ENCODE results near the gene KRT71.

KRT71 gene

DNA sequence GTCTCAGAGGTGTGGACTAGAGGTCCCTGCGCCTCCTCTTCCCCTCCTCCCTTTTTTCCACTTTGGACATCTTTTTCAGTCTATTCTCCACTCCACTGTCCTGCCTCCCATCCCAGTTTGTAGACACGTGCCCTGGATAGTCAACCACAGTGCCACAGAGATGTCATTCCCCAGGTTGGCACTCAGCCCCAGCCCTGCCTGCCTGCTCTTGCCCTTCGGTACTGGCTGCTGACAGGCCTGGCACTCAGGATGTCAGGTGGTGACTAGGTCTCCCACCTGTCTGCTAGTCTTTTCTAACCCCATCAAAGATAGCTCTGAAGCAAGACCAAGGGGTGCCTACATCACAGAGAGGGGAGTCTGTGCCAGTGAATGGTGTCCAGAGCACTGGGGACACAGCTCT lies 15.8 kb downstream of the KRT71 start:
- no peak for DNase-seq (ENCODE audit: low spot score)

DNA sequence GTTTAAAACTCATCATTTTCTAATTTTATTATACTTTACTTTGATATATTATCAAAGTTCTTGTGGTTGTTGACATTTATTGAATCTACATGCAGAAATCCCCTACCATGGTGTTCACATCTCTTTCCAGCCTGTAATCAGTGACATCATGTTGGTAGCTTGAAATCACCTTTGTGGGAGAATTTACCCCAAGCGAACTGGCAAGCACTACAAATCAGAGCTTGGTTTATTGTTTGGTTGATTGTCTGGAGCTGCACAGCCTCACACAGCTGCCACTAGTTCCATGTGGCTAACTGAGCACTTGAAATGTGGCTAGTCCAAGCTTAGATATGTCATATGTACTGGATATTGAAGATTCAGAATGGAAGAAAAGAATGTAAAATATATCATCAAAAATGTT lies 17.4 kb downstream of the KRT71 start:
- DNase-seq (ENCODE audit: low spot score) = no peak

DNA sequence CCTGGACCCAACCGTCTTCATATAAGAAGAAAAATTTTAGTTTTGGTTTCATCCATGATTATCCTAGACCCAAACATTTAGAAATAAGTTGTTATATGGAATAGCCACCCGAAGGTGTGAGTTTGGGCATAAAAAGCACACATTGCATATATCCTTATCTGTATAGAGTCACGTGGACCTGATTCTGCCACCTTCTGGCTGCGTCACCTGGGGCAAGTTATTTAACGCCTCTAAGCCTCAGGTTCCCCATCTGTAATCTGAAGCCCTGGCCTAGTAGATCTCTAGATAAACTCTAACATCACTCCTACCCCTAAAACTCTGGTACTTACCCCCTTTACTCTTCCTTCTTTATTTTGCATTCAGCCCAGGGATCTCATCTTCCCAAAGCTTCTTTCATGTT lies 18.5 kb downstream of the KRT71 start:
- no peak for DNase-seq (ENCODE audit: low spot score)

DNA sequence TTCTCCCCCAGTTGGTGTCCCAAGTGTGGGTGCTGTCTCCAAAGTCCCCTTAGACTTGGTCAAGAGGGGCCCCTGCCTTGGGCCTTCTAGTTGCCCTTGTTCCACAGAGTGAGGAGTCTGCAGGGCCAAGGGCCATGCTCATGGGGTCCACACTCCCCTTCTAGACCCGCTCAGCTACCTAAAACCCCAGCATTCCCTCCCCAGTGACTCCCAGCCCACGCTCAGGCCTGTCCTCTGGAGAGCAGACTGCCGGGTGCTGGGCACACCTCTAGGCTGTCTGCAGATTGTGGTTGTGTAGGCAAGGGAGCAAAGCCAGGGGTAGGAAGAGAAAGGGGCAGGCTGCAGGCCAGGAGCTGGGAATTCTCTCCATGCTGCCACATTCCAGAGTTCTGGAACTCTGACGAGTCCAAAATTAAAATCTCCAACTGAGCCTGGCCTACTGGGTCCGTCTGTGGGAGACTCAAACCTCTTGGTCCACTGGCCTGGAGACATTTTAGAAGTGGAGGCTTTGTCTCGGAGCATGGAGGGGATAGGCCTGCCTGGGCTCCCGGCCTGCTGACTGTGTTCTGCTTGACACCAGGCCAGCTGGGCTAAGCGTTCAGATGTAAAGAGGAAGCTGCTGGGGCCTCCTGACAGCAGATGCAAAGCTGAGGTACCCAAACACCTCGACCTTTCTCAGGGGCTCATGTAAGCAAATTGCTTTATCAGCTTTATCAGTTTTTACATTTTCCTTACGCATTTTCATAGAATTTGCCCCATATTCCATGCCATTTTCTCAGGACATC lies 19.1 kb downstream of the KRT71 start:
- DNase-seq (ENCODE audit: low spot score) = no peak

DNA sequence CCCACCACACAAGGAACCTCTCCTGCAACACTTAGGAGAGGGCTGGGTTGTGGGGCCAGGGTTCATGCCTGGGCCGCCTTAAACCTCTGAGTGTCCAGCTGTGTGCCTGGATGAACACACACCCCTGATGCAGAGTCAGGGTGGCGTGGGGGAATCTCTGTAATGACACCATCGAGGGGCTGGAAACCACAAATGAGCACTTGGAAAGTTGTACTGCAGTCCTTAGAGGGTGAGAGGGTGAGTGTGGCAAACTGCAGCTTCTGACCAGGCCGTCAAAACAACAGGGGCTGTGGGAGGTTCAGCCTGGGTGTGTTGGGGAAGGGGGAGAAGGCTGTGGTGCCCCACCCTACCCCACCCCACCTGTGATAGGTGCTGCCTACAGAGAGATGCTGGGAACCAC lies 20.3 kb downstream of the KRT71 start:
- DNase-seq (ENCODE audit: low spot score) = no peak

DNA sequence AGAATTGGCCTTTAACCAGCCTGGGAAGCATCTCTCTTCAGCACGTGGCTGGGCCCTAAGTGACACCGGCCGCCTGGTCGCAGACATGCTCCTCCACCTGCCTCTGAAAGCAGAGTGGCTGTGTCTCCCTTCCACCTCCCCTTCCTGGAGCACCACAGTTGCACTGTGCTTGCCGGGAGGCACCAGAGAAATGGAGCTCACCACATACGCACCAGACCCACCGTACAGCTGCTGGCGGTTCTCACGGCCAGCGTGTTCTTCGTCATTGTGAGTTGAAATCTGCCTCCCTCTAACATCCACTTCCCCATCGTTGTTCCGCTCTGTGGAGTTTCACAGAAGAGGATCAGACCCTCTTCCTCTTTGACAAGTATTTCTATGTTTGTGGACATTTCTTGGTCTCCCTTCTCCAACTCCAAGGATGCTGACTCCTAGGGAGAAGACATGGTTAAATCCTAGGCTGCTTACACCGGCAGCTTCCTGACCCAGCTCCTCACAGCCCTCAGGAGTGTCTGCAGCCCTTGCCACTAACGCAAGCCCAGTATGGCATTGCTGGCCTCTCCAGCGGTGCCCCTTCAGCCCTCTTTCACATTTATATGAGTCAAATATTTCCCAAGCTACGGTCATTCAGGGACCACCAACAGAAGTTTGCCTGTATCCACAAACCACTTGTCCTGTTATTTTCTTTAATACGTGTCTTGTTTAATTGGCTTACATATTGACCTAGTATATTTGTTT lies 21.2 kb downstream of the KRT71 start:
- DNase-seq (ENCODE audit: low spot score) = no peak

DNA sequence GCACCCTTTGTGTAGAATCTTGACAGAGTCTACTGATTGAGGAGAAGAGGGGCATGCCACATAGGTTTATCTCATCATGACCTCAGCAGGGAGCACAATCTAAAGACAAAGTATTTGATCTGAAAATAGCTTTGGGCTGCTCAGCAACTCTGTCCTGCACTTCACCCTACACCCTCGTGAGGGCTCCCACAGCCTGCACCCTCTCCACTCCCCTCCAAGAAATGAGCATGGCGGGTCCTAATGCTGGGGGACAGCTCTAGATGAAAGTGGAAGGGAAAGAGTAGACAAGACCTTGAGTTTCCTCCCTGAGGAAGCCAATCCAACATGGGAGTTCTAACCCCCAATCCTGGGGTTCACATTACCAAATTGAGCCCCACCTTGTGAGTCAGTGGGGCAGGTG lies 22.0 kb downstream of the KRT71 start:
- DNase-seq (ENCODE audit: low spot score) = no peak

DNA sequence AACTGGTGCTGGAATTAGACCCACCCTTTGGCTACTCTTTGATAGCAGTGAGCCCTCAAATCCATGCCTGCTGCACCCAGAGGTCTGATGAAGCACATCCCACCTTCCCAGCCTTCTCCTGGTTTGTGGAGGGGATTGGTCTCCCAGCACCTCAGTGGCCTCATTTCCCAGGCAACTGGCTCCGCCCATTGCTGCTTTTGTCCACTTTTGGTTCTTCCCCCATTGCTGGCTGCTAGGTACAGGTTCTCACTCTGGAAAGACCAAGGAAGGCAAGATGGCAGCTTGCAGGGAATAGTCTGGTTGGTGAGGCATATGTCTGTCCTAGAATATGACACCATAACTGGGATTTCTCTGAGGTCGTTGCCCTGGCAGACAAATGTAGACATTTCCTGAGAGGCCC lies 22.6 kb downstream of the KRT71 start:
- DNase-seq (ENCODE audit: low spot score) = no peak

DNA sequence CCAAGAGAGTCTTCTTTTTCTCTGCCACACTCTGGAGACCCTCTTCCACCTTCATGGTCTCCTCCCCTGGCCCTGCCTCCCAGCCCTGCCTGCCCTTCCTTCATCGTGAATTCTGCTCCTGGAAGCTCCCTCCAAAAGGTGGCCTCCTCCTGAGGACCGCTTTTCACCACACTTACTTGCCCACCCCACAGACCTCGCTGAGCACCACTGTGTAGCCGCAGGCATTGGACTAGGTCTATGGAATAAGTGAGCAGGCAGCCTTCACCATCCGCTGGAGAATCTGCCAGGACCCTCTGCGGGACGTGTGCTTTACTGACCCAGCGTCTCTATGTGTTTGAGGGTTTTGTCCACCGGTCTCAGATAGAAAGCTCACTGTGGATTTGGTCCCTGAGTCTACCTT lies 23.1 kb downstream of the KRT71 start:
- DNase-seq (ENCODE audit: low spot score) = no peak

DNA sequence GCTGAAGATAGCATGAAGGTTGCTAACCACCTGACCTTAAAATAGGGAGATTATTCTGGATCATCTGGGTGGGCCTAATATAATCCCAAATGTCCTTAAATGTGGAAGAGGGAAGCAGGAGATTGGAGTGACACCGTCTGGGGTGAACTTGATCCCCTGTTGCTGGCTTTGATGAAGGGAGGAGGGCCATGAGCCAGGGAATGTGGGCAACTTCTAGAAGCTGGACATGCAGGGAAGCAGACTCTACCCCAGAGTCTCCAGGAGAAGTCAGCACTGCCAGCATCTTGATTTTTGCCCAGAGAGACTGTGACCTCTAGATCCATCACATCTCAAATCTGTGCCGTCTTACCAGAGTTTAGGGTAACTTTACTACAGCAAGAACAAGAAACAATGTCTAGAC lies 23.5 kb downstream of the KRT71 start:
- DNase-seq (ENCODE audit: low spot score) = no peak

DNA sequence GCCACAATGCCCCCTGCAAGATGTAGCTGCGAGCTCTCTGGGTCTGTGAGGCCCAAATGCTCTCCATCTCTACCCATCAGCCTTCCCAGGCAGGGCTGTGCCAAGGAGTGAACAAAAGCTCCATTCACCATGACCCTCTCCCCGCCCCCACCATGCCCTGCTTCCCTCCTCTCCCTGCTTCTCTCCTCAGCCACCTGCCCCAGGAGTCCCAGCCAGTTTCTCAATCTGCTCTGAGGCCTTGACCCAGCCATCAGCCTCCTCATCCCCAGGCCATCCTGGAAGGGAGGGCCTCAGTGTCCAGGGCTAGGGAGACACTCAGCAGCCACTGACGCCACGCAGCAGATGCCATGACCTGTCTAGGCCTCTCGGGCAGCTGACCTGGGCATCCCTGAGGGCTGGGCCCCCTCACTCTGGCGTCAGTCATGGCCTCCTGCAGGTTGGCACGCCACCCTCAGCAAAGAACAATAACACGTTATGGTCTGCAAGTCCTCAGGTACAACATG lies 24.3 kb downstream of the KRT71 start:
- no peak for DNase-seq (ENCODE audit: low spot score)

DNA sequence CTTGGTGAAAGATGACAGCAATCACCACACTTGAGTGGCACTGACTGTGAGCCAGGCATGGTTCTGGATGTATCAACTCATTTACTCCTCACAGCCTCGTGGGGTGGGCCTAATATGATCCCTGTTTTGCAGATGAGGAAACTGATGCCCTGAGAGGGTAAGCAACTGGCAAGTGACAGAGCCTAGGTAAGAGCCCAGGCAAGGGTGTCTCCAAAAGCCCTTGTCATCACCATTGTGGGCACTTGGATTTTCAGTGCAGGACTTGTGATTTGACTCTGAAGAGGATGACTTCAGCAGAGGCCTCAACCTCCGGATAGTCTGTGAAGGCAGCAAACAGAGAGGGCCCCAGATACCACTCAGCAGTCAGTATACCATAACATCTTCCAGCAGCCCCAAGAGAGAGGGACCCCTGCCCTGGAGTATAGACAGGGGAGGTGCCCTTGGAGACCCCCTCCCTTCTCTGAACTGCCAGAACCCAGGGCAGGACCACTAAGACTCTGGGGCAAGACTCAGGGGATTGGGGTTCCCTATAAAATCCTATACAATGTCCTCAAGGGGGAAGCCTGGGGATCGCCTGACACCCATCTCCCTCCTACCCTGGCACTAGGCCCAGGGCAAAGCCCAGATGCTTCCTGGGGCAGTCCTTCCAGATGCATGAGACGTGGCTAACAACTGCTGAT lies 25.7 kb downstream of the KRT71 start:
- DNase-seq (ENCODE audit: low spot score) = no peak

DNA sequence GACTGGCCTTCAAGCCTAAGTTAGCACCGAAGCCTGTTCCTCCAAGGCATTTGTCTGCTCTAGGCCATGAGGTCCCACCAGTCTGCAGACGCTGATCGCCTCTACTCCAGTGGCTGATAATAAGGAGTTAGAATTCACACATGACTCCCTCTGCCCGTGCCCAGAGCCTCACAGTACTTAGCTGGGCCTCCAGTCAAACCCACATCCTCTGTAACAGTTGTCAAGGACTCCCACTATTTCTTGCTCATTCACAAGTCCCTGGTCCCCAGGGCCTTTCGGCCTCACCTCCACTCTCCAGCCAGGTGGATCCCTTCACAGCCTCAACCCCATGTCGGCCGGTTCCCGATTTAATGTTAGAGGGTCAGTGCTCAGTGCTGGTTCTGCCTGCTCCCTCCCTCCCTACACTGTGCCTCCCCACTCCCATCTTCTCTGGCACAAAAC lies 26.4 kb downstream of the KRT71 start:
- DNase-seq (ENCODE audit: low spot score) = no peak

DNA sequence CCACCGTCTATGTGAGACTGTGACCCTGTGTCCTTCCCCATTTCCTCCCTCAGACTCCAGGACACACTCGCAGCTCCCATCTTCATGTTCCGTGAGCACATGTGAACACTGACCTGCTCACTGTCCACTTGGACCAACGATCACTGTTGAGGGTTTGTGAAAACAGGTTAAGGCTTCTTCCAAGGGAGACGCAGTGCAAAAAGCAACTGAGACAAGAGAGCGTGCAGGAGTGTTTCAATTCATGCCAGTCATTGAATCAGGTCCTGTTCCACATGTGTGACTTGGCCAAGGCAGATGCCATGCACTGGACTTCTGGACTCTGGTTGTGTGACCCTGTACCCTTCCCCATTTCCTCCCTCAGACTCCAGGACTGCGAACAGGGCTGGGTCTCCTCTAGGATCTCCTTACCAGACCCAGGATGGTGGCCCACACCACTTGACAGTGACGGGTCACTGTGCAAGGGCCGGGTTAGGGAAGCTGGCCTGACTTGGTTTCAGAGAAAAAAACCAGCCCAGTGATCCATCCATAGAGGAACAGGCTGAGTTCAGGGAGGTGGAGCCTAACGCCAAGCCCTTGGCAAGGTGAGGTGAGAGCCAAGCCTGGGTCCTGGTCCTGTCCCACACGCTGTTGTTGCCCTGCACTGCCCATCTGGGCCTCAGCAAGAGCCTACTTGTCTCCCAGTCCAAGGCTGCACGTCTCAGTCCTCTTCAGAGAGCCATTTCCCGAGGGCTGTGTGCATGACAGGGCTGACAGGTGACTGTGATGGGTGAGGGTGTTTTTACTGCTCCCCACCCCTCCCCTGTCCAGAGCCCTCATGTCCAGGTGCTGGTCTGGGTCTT lies 27.1 kb downstream of the KRT71 start:
- no peak for DNase-seq (ENCODE audit: low spot score)

DNA sequence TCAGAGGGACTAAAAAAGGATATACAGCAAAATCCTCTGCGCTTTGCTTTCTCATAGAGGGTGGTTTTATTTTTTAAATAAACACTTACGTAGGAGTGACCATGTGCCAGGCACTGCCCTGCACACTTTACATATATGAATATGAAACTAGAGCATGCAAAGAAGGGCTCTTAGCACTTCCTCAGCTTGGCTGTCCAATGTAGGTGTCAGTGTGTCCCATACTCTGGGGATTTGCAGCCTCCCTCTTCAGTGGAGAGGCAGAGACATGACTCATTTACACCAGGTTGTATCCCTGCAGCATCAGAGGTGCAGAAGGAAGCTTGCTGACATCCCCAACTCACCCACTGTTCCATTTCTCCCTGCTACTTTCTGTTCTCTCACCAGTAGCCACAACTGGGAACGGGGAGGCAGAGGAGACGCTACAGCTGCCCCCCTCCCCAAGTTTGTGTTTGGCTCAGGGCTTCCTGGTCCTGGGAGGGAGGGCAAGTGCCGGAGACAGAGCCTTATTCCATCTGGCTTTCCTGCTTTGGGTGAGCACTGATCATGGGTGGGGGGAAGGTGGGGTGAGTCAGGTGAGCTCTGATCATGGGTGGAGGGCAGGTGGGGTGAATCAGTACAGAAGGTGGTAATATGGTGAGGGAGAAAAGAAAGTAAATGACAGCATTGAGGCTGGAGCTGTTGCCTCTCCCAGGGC lies 27.9 kb downstream of the KRT71 start:
- DNase-seq (ENCODE audit: low spot score) = no peak

DNA sequence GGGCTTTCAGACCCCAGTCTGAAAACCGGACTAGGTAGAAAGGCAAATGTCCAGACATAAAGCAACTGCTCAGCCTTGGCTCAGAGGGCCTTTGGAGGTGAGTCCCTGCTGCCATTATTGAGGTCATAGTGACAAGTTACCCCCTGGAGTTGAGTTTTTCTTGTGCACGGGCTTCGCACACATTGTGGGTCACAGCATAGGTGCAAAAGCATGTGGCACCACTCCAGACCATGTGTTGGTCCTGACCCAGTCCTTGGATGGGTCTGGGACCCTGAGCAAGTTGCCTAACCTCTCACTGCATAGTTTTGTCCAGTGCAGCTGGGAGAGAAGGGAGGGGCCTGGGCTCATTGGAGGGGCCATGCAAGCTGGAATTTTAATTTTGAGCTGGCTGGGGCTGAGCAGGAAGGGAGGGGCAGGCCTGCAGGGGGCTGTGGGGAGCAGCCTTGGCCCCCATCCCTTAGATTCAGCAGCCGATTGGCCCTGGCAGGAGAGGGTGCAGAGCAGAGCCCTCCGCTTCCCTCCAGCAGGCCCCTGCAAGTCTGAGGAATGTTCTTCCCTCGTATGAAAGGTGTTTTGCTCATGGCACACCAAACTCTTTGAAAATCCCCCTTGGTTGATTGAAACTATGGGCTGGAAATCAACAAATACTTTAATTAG lies 28.6 kb downstream of the KRT71 start:
- DNase-seq (ENCODE audit: low spot score) = no peak

DNA sequence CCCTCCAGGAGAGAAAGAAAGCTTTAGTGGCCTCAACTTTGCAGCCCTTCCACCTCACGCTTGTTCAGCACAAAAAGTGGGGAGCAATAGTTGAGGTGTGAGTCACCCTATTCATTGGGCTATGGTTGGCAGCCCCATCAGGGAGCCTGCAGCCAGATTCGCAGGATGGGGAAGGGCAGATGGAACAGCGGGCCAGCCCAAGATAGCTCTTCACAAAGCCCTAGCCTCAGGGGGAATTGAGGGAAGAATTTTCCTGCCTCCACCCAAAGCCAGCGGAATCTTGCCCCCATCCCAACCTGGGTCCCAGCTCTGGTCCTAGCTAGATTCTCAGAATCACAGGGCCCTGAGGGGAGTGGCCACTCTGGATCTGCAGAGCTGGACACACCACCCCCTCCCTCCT lies 29.1 kb downstream of the KRT71 start:
- DNase-seq (ENCODE audit: low spot score) = no peak

DNA sequence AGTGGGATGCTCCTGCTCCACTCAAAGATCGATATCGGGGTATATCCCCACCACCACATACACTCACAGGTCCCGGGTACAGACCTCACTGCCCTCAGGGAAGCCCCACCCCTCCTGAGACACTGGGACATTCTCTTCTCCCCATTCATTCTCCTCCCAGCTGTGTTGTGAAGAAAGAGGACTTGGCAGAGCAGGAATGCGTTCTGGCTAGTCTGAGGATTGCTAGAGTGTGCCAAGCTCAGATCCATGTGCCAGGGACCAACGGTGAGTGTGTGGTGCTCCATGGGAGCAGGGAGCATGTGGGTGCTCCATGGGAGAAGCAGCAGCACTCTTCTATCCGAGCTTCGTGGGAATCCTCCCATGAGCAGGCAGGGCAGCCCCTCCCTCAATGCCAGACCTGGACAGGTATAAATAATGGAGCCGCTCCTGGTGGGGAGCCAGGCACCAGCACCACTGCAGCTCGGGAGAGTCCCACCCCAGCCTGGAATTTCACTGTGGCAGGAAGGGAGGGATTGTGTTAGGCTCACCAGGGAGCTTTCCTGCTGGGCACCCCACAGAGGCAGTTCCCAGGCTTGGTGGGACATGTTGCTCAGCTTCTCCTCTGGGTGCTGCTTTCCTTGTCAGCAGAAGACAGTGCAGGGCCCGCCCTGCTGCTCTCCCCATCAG lies 30.5 kb downstream of the KRT71 start:
- DNase-seq (ENCODE audit: low spot score) = no peak

DNA sequence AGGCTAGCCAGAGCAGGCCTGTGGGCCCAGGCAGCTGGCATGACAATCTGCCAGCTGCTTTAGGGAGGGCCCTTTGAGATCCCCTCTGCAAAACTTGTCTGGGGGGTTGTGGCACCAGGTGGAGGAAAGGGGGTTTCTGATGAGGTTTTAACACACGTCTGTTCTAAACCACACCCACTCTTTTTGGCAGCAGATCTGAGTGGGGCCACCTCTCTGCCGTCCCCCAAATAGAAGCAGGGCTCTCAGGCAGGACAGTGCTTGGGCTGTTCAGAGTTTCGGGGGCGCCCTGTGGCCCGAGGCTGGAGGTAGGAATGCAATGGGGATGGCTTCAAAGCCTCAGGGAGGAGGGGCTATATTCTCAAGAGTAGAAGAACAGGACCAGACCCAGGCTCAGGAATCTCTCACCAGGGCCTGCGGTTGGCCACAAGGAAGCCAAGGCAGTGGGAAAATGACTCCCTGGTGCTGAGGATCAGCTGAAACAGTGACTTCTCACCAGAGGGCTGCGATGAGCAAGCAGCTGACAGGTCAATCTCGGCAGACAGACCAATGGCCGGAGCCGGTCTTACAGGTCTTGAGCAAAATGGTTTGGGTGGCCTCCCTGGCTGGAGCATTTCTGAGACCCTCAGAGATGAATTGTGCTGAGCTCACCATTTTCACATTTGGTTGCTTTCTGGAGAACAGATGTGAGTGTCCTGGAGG lies 31.2 kb downstream of the KRT71 start:
- no peak for DNase-seq (ENCODE audit: low spot score)

DNA sequence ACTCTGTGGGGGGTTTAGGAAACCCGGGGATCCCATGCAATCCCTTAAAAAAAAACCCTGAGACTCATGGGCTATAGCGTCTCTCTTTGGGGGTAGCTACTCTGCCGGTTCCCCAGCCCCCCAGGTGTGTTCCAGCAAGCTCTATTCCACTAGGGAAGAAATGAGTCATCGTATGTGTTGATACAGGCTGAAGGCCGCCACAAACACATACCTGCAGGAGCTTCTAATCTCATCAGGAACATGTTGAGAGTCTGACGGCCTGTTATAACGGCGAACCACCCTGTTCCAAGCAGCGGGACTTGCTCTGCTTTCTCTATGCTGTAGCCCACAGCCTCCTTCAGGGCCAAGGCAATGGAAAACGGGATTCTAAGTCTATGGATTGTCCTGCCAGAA lies 31.8 kb downstream of the KRT71 start:
- DNase-seq (ENCODE audit: low spot score) = no peak
